Tibial nerve (tissue), 4 donors: ENCODE data around the gene MUC20.
"Not testable (repeated sequence)": the region's sequence is repeated elsewhere in the genome, so short reads cannot be mapped to it uniquely, and the experiment has no call there.

Source experiments
- CTCF ChIP-seq, 5 experiments: fragments of 200-600 bp in 3 of 5; fragments of 450-650 bp in 2 of 5; sonication (generic) in 3 of 5; IDR thresholded peaks; one replicate each; pipeline ENCODE4 v1.5.1; 2016 to 2019; ENCODE audit warnings: antibody characterized with exemption in 5 of 5, mild to moderate bottlenecking in 3 of 5, moderate library complexity in 2 of 5
- EP300 ChIP-seq, 2 donors: sonication (generic); formaldehyde crosslinking; IDR thresholded peaks; one replicate each; pipeline ENCODE4 v1.6.1; 2017; ENCODE audit warnings: antibody characterized with exemption in 2 of 2, mild to moderate bottlenecking in 1 of 2
- POLR2A ChIP-seq, 2 donors: fragments of 450-650 bp; IDR thresholded peaks; one replicate each; pipeline ENCODE4 v1.6.1; 2017; ENCODE audit warnings: antibody characterized with exemption in 2 of 2, mild to moderate bottlenecking in 2 of 2, moderate library complexity in 2 of 2

GRCh38 chr3:195722139-195722995, 1.6 kb downstream of the MUC20 start:
- not testable (repeated sequence) for TF ChIP-seq CTCF, POLR2A, EP300 (IDR thresholded peaks at IDR 0.05)
